ENCODE results near the gene CFAP43. TPM values are rescaled to one million over a fixed set of nuclear protein-coding genes. Genes with fewer than 3 reads are reported as not detected.

The CFAP43 gene
- total and polyA plus RNA-seq, 7 donors: 0.04 to 0.44 (median 0.11) TPM; not detected in 4

GRCh38 chr10:104099941-104100340 lies 132.2 kb downstream of the CFAP43 start:
- ATAC-seq (no peak), DNase-seq (no peak)
- no peak overlapping the region for H3K4me3 ChIP-seq
- H3K4me1 ChIP-seq: no peaks in the 10 kb centered on the region
- intact Hi-C loops (cut with DNase I): no loop called here
- no peak for TF ChIP-seq CTCF (IDR thresholded peaks at IDR 0.05)
- H3K36me3 ChIP-seq (ENCODE audit: insufficient read depth in 1 of 2, low read depth in 1 of 2): no peaks in the 10 kb centered on the region
- no peaks in the 10 kb centered on the region for H3K9me3 ChIP-seq
- no peak overlapping the region for H3K27ac ChIP-seq
- no peaks in the 10 kb centered on the region for H3K27me3 ChIP-seq (ENCODE audit: insufficient read depth in 3 of 3, low read length in 2 of 3)

GRCh38 chr10:104099269-104099668 lies 132.9 kb downstream of the CFAP43 start:
- Histone ChIP-seq H3K4me1 (no peaks in the 10 kb centered on the region), H3K9me3 (no peaks in the 10 kb centered on the region), H3K36me3 (ENCODE audit: insufficient read depth in 1 of 2, low read depth in 1 of 2) (no peaks in the 10 kb centered on the region), H3K4me3 (no peak overlapping the region), H3K27ac (no peak overlapping the region), H3K27me3 (ENCODE audit: insufficient read depth in 3 of 3, low read length in 2 of 3) (no peaks in the 10 kb centered on the region)
- TF ChIP-seq CTCF (IDR thresholded peaks at IDR 0.05): no peak
- 82 to 89% (median 82%) methylated on average over 3 of the region's 3 CpGs for WGBS, 3 donors
- ATAC-seq (no peak), DNase-seq (no peak)
- intact Hi-C loops (cut with DNase I): no loop called here

- H3K27ac ChIP-seq: no peak overlapping the region
- 92 to 95% (median 92%) methylated on average over 4 of the region's 4 CpGs for whole genome bisulfite sequencing, 3 donors
- no peak overlapping the region for H3K4me3 ChIP-seq
- H3K27me3 ChIP-seq (ENCODE audit: insufficient read depth in 3 of 3, low read length in 2 of 3): no peaks in the 10 kb centered on the region
- H3K9me3 ChIP-seq: peaks cover 4% of the 10 kb centered on the region
- no peaks in the 10 kb centered on the region for H3K36me3 ChIP-seq (ENCODE audit: insufficient read depth in 1 of 2, low read depth in 1 of 2)
- TF ChIP-seq CTCF (IDR thresholded peaks at IDR 0.05): no peak
- no peak for DNase-seq
- ATAC-seq: no peak
- intact Hi-C loops (cut with DNase I): no loop called here
- H3K4me1 ChIP-seq: no peaks in the 10 kb centered on the region
Observed at GRCh38 chr10:104098358-104098925, 133.7 kb downstream of the CFAP43 start.

DNA sequence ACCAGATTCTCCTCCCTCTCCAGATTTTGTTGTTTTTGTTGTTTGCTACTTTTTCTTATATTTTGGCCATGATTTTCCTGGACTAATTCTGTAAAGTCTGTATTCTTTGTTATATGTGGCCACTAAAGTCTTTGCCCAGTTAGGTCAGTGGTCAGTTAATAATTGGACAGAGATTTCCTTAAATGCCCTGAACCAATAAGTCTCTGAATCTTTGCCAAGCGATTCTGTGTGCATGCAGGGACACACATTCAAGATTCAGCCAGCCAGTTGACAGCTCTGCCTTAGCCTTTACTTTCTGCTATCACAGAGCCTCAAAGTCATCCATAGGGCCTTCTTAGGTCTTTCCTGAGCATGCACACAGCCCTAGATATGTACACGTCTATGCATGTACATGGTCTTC lies 135.5 kb downstream of the CFAP43 start:
- Histone ChIP-seq H3K4me1 (no peaks in the 10 kb centered on the region), H3K27me3 (ENCODE audit: insufficient read depth in 3 of 3, low read length in 2 of 3) (no peaks in the 10 kb centered on the region), H3K27ac (no peak overlapping the region), H3K9me3 (peaks cover 4% of the 10 kb centered on the region), H3K36me3 (ENCODE audit: insufficient read depth in 1 of 2, low read depth in 1 of 2) (no peaks in the 10 kb centered on the region), H3K4me3 (no peak overlapping the region)
- 89 to 93% (median 92%) methylated on average over 2 of the region's 2 CpGs for WGBS, 3 donors
- intact Hi-C loops (cut with DNase I): no loop called here
- TF ChIP-seq CTCF (IDR thresholded peaks at IDR 0.05): no peak
- no peak for ATAC-seq
- DNase-seq: no peak

GRCh38 chr10:104092749-104093148 lies 139.4 kb downstream of the CFAP43 start:
- no peaks in the 10 kb centered on the region for H3K4me1 ChIP-seq
- peaks cover 4% of the 10 kb centered on the region for H3K9me3 ChIP-seq
- H3K27me3 ChIP-seq (ENCODE audit: insufficient read depth in 3 of 3, low read length in 2 of 3): peaks cover 0 to 2% (median 0%) of the 10 kb centered on the region in 3 donors
- no peak overlapping the region for H3K4me3 ChIP-seq
- no peak for TF ChIP-seq CTCF (IDR thresholded peaks at IDR 0.05)
- H3K36me3 ChIP-seq (ENCODE audit: insufficient read depth in 1 of 2, low read depth in 1 of 2): no peaks in the 10 kb centered on the region
- DNase-seq (no peak), ATAC-seq (no peak)
- intact Hi-C loops (cut with DNase I): no loop called here
- H3K27ac ChIP-seq: no peak overlapping the region

All from psoas muscle (tissue), 8 donors.